CD4-positive, alpha-beta T cell treated with Interleukin-17A for 4 hours (primary cell): Measurements from ENCODE around the gene LDLRAD4.

Experiments used
- DNase-seq: peaks from one replicate; pipeline ENCODE4 v3.0.0-alpha.2; 2020; ENCODE audit warnings: mixed read lengths

LDLRAD4 gene

DNA sequence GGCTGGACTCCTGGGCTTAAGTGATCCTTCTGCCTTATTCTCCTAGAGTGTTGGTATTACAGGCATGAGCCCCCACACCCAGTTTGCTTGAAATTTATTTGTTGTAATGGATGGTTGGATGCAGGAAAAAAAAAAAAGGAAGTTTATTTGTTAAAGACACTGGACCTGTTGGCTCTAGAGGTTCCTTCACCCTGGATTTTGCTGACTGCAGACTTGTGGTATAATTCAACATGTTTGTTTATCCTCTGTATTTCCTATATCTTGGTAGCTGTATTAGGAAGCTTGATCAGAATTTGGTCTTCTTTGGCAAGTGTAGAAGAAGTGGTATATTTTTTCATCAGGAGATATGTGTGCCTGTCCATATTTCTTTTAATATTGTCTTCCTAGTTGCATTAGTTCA is 138.7 kb downstream of the LDLRAD4 start:
- no peak for DNase-seq

- DNase-seq, result no peak
Measured at GRCh38 chr18:13359210-13359609, 140.7 kb downstream of the LDLRAD4 start.

- no peak for DNase-seq
Measured at GRCh38 chr18:13361431-13361830, 142.9 kb downstream of the LDLRAD4 start.

DNA sequence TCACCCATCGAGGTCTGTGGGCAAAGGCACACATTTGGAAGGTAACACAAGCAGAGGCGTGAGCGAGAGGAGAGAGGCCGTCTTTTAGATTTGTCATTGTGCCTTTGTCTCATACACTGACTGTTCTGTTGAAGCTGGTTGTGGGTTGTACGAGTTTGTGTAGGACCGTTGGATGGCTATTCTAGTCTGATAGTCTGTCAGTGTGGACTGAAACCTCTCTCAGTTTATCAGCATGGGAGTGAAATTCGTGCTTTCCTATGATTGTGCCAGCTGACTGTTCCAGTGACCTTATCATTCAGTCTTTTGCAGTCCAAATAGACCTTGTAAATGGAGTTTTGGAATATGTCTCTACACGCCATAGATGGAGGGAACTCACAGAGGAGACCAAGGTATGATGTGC is 143.5 kb downstream of the LDLRAD4 start:
- no peak for DNase-seq

GRCh38 chr18:13362607-13363006 is 144.0 kb downstream of the LDLRAD4 start:
- no peak for DNase-seq

- DNase-seq, result no peak
Measured at GRCh38 chr18:13363359-13363758, 144.8 kb downstream of the LDLRAD4 start.

- no peak for DNase-seq
Measured at GRCh38 chr18:13364721-13365205, 146.2 kb downstream of the LDLRAD4 start.

DNA sequence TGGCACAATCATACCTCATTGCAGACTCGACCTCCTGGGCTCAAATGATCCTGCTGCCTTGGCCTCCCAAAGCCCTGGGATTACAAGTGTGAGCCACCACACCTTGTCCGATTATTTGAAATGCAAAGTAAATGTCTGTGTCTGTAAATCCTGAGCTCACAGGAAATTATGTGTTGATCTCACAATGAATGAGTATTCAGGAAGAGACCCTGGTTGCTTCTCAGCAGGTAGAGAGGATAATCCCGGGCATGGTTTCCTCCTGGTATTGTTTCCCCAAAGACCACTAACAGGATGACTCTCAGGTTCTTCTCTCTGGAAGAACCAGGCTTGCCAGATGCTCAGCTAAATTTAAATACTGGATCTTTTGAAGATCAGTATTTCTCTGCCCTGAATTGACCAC is 147.6 kb downstream of the LDLRAD4 start:
- DNase-seq, result no peak

- DNase-seq, result no peak
Measured at GRCh38 chr18:13366541-13366940, 148.0 kb downstream of the LDLRAD4 start.

DNA sequence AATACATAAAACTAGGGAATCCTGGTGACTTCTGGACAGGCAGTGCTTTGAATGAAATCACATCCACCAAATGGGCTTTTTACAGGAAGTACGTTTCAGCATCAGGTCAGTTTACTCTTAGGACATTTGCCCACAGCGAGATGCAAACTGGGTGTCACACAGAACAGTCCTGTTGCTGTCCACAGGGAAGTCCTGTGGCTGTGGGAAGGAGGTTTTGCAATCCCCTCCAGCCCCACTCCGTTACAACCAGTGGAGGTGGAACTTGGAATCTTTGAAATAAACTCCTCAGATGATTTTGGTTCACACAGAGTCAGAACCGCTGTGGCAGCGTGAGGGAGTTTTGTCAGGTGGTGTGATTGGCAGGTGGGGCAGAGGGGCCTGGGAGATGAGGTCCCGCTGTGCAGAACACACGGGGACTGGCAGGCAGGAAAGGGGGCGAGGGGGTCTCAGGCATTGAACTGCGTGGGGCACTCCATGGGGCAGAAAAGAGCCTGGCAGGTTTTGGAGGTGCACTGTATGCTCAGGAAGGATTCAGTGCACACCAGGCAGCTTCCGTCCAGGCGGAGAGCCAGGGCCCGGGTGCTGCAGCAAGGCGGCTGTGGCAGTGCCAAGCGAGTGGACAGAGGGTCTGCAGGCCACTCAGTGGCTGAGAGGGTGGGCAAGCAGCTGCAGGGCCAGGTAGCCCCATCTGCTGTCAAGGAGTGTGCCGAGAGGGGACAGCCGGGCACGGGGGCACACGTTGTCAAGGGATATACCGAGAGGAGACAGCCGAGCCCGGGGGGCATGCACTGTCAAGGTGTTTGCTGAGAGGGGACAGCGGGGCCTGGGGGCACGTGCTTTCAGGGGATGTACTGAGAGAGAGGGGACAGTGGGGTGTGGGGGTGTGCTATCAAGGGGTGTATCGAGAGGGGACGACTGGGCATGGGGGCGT is 148.7 kb downstream of the LDLRAD4 start:
- DNase-seq, result no peak

DNA sequence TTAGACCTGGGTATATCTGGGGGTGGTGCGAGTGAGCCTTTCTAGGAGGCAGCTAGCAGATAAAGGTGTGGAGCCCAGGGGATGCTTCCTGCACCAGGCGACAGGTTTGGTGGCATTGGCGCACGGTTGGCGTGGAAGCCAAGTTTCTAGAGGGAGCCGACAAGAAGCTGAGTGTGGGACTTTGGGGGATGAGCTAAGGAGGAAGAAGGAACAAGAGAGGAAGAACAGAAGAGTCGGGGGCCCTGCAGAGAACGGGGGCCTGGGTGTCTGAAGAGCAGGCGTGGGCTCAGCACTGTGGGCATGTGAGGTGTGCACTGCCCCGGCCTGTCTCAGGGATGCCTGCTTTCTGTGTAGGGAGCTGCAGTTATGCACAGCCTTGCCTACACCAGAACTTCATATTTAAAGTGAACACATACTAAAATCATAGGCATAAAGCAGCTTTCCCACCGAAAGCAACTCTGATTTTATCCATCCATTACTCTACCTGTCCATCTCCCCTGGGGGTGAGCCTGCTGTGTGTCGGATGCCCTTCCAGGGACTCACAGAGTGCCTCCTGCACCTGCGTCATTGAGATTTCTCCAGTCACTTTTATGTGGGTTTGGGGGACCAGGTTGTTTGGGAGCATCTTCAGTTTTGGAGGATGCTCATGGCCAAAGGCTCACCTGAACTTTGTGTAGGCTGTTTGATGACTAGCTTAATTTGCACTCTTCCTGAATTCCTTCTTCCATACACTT is 149.7 kb downstream of the LDLRAD4 start:
- DNase-seq, result no peak

- DNase-seq, result no peak
Measured at GRCh38 chr18:13369353-13369752, 150.8 kb downstream of the LDLRAD4 start.

DNA sequence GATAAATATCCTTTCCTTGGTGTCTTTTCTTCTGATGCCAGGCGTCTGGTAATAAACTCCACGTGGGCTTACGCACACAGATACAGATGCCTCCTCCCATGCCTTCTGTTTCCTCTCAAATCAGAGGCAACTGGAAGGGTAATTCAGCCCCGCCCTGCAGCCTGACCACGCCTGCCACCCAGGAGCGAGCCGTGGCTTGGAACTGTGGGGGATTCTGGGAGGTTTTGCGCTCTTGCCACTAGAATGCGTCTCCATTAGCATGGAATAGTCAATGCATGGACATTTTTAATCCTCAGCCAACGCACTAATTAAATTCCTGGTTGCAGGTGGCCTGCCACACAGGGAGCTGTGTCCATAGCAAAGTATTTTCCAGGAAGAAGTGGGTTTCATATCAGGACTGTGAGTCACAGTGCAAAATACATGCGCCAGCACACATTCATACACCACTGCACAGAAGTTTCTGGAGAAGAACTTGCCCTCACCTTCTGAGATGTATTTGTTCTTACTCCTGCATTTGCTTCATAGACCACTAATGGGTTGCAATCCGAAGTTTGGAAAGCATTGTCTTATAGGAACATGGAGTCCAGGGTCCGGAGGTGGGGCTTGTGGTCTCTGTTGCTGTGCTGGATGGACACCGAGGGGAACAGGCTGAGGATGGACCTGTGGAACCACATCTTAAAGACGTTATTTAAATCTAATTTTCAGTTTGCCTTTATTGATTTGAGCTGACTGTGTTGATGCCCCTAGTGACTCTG is 151.4 kb downstream of the LDLRAD4 start:
- peak; percentile 64 for DNase-seq

DNA sequence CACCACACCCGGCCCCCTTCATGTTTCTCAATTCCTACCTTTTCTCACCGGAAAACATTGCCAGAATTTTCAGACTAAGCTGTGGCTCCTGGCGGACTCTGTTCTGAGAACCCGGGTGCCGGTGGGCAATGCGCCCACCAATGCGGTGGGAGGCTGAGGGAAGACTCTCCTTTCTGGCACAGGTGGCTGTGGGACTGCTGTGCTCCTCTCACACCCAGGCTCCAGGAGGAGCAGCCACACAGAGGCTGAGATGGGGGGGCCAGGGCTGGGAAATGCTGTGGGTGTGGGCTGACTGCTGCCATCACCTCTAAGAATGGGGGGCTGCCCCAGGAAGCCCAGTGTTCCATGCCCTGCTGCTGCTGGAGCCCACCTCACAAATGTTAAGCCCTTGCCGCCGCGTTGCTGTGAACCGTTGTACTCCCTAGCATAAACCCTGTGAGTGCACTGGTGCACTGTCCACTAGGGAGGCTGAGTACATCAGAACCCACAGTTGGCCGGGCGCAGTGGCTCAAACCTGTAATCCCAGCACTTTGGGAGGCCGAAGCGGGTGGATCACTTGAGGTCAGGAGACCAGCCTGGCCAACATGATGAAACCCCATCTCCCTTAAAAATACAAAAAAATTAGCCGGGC is 152.6 kb downstream of the LDLRAD4 start:
- no peak for DNase-seq

GRCh38 chr18:13371689-13372418 is 153.3 kb downstream of the LDLRAD4 start:
- DNase-seq, result peak; percentile 68

DNA sequence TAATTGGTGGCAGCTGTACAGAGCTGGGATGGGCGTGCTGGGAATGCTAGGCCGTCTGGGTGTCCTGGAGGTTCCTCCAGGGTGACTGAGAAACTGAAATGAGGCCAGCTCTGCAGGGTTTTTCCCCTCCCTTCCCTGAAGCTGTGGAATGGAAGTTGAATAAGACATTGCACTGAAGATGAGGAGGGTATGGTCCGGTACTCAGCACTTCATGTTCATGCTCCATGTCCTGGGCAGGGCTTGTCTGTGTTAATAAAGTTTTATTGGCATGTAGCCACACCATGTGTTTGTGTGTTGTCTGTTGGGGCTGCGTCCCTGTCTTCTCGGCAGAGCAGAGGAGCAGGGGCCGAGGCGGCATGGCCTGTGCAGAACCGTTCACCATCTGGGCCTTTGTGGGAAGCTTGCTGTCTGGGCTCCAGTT is 154.0 kb downstream of the LDLRAD4 start:
- DNase-seq, result no peak

GRCh38 chr18:13374096-13374467 is 155.5 kb downstream of the LDLRAD4 start:
- no peak for DNase-seq

DNA sequence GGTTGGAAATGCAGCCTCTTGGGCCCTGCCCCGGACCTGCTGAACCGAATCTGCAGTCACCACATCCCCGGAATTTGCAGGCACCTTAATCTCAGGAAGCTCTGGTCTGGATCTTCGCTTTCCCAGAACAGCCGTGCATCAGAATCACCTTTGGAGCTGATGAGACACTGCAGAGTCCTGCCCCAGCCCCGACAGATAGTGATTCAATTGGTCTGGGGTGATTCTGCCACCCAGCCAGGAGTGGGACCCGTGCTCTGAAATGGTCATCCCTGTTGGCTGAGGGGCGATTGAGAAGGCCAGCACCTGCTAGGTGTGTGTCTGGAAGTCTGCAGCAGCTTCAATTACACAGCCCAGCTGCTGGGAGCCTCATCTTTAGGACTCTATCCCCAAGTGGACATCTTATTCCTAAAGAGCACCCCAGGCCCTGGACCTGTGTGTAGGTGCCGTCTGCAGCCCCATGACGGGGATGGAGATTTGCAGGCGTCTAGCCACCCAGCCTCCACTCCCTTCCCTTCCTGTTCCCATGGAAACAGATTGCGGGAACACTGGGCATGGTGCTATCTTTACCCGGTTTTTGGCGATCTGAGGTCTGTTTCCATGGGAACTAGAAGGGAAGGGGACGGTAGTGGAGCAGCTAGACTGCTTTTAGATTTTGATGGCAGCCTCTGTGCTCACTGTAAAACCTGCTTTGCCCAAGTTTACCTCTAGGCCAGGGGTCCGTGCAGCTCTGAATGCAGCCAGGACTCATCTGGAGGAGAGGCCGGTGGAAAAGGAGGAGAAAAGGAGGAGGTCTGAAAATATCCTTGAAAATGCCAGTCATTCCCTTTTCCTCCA is 156.1 kb downstream of the LDLRAD4 start:
- DNase-seq, result peak; percentile 46

GRCh38 chr18:13375302-13376255 is 157.0 kb downstream of the LDLRAD4 start:
- DNase-seq, result peak; percentile 85
